Panc1 (cell line): Measurements from ENCODE around the gene PGBD2. TPM values are rescaled to one million over a fixed set of nuclear protein-coding genes. Genes with fewer than 3 reads are reported as not detected.

ENCODE experiments used
- ATAC-seq: fragments of 200-7000 bp; cut with Tn5 transposase; 2 replicates; pipeline ENCODE4 v1.9.1; 2020; ENCODE audit warnings: mild to moderate bottlenecking, moderate library complexity
- BruUV-seq: library from RNA; stranded (reverse); fragments of 400-500 nt; replicated peaks from 2 replicates; lab custom pipeline; 2021; lab: Mats Ljungman, UMichigan
- CTCF ChIA-PET: fragments of 300-600 bp; sonication (Branson Sonifier 250); formaldehyde crosslinking; loops from one replicate; lab custom pipeline; 2022; ENCODE audit warnings: antibody characterized with exemption; lab: Charles Lee
- POLR2A ChIA-PET: fragments of 300-600 bp; sonication (Branson Sonifier 250); formaldehyde crosslinking; loops from one replicate; lab custom pipeline; 2022; ENCODE audit warnings: antibody characterized with exemption; lab: Charles Lee
- DNase-seq: peaks from one replicate; pipeline ENCODE4 v3.0.0-alpha.2; 2010; ENCODE audit warnings: low read depth, low spot score
- H3K27ac ChIP-seq: 2 replicates; pipeline ENCODE4 v1.5.1; 2011; ENCODE audit warnings: mild to moderate bottlenecking, low read length, inconsistent platforms
- H3K27me3 ChIP-seq: fragments of 200-500 bp; sonication (Bioruptor generic); 2 replicates; pipeline ENCODE4 v1.6.0; 2014; ENCODE audit warnings: low read length, inconsistent platforms; ENCODE audit not compliant: control insufficient read depth, insufficient read depth
- H3K36me3 ChIP-seq: fragments of 200-500 bp; sonication (Bioruptor generic); 2 replicates; pipeline ENCODE4 v1.5.1; 2014; ENCODE audit warnings: inconsistent platforms, mild to moderate bottlenecking, low read length, moderate library complexity; ENCODE audit not compliant: control insufficient read depth, insufficient read depth
- H3K4me1 ChIP-seq: 2 replicates; pipeline ENCODE4 v1.5.1; 2011; ENCODE audit warnings: inconsistent platforms, mild to moderate bottlenecking, low read length, moderate library complexity; ENCODE audit not compliant: control insufficient read depth, insufficient read depth
- H3K4me3 ChIP-seq, 2 experiments: 2 replicates each; pipeline ENCODE4 v1.5.1; 2011 to 2012; ENCODE audit warnings: low read depth in 2 of 2, low read length in 2 of 2, mild to moderate bottlenecking in 2 of 2, inconsistent platforms in 1 of 2, moderate library complexity in 1 of 2
- H3K9me3 ChIP-seq: fragments of 200-500 bp; sonication (Bioruptor generic); 2 replicates; pipeline ENCODE4 v1.5.1; 2014; ENCODE audit warnings: low read depth, mild to moderate bottlenecking, inconsistent platforms, low read length, moderate library complexity; ENCODE audit not compliant: control insufficient read depth, insufficient read depth
- POLR2AphosphoS5 ChIP-seq: IDR thresholded peaks from 2 replicates; pipeline ENCODE4 v1.6.1; 2012; ENCODE audit warnings: mild to moderate bottlenecking, low read depth, low read length, moderate library complexity
- SIN3A ChIP-seq: IDR thresholded peaks from 2 replicates; pipeline ENCODE4 v1.6.1; 2012; ENCODE audit warnings: low read depth, mild to moderate bottlenecking, low read length, moderate library complexity, borderline replicate concordance; ENCODE audit not compliant: insufficient read depth
- TCF7L2 ChIP-seq: IDR thresholded peaks from 2 replicates; pipeline ENCODE4 v1.6.1; 2011; ENCODE audit warnings: mild to moderate bottlenecking, low read depth, low read length, inconsistent platforms
- in situ Hi-C: cut with HindIII; loops from 2 replicates; pipeline ENCODE4 v1.10.0; 2016; ENCODE audit warnings: low sequenced_read_pairs, low pct_unique_long_range_greater_than_20kb
- intact Hi-C: fragments of 100-400 bp; cut with micrococcal nuclease; formaldehyde crosslinking; loops from one replicate; pipeline ENCODE4 v1.10.0; 2022; ENCODE audit not compliant: unreplicated experiment
- total RNA-seq: library from RNA; stranded (reverse); gene quantifications from one replicate; pipeline ENCODE4 v1.2.1, GENCODE V29; 2021; ENCODE audit not compliant: unreplicated experiment
- TF ChIP-seq, protein P1 (sequence below), 2 experiments: IDR thresholded peaks; 2 replicates each; pipeline ENCODE4 v1.6.1; 2011 to 2012; ENCODE audit warnings: low read depth in 2 of 2, control low read depth in 1 of 2, low read length in 1 of 2, mild to moderate bottlenecking in 1 of 2, moderate library complexity in 1 of 2; ENCODE audit not compliant: insufficient read depth in 1 of 2
- TF ChIP-seq, protein P2 (sequence below): fragments of 450-650 bp; IDR thresholded peaks from 2 replicates; pipeline ENCODE4 v1.5.1; 2017; ENCODE audit warnings: mild to moderate bottlenecking

The PGBD2 gene
- total RNA-seq, 1 experiment from 2014 or later: 7.1 TPM

DNA sequence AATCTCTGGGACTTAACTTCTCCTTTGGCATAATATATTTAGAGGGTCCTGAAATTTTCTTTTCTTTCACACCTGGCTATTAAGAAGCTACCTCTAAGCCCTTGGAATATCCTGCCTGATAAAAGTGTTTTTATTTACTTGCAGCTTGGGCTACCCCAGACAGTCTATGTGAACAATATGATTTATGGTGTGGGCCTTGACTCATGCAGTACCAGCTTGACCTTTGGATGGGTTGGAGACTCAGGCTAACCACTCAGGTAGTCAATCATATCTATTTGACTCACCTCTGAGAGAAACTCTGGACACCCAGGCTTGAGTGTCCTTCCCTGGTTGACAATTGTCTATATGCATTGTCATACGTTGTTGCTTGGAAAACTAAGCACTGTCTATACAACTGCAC is 13.4 kb upstream of the PGBD2 start:
- ChIA-PET CTCF (no interaction called here), POLR2A (interaction anchor here (0.6 kb wide), 1 partner anchor 20 kb away, joined by 6 read pairs; no protein-coding TSS in a partner anchor)
- H3K36me3 ChIP-seq: no peaks in the 10 kb centered on the region
- TF ChIP-seq, protein P1, sequence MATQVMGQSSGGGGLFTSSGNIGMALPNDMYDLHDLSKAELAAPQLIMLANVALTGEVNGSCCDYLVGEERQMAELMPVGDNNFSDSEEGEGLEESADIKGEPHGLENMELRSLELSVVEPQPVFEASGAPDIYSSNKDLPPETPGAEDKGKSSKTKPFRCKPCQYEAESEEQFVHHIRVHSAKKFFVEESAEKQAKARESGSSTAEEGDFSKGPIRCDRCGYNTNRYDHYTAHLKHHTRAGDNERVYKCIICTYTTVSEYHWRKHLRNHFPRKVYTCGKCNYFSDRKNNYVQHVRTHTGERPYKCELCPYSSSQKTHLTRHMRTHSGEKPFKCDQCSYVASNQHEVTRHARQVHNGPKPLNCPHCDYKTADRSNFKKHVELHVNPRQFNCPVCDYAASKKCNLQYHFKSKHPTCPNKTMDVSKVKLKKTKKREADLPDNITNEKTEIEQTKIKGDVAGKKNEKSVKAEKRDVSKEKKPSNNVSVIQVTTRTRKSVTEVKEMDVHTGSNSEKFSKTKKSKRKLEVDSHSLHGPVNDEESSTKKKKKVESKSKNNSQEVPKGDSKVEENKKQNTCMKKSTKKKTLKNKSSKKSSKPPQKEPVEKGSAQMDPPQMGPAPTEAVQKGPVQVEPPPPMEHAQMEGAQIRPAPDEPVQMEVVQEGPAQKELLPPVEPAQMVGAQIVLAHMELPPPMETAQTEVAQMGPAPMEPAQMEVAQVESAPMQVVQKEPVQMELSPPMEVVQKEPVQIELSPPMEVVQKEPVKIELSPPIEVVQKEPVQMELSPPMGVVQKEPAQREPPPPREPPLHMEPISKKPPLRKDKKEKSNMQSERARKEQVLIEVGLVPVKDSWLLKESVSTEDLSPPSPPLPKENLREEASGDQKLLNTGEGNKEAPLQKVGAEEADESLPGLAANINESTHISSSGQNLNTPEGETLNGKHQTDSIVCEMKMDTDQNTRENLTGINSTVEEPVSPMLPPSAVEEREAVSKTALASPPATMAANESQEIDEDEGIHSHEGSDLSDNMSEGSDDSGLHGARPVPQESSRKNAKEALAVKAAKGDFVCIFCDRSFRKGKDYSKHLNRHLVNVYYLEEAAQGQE (IDR thresholded peaks at IDR 0.05; ENCODE audit: insufficient read depth in 1 of 2, low read depth in 2 of 2, low read length in 1 of 2): no peak
- TF ChIP-seq TCF7L2: no peak
- TF ChIP-seq, protein P2, sequence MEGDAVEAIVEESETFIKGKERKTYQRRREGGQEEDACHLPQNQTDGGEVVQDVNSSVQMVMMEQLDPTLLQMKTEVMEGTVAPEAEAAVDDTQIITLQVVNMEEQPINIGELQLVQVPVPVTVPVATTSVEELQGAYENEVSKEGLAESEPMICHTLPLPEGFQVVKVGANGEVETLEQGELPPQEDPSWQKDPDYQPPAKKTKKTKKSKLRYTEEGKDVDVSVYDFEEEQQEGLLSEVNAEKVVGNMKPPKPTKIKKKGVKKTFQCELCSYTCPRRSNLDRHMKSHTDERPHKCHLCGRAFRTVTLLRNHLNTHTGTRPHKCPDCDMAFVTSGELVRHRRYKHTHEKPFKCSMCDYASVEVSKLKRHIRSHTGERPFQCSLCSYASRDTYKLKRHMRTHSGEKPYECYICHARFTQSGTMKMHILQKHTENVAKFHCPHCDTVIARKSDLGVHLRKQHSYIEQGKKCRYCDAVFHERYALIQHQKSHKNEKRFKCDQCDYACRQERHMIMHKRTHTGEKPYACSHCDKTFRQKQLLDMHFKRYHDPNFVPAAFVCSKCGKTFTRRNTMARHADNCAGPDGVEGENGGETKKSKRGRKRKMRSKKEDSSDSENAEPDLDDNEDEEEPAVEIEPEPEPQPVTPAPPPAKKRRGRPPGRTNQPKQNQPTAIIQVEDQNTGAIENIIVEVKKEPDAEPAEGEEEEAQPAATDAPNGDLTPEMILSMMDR: no peak
- no peak for TF ChIP-seq SIN3A
- no peak for TF ChIP-seq POLR2AphosphoS5
- H3K4me3 ChIP-seq: no peak overlapping the region
- DNase-seq (no peak), ATAC-seq (no peak)
- no peak overlapping the region for H3K27ac ChIP-seq
- intact Hi-C loops: no loop called here
- H3K27me3 ChIP-seq: peaks cover 4% of the 10 kb centered on the region; the same call in 1 of the 2 replicates
- in situ Hi-C loops: no loop called here
- no TSS peak for BruUV-seq
- no peaks in the 10 kb centered on the region for H3K4me1 ChIP-seq
- H3K9me3 ChIP-seq: no peaks in the 10 kb centered on the region

DNA sequence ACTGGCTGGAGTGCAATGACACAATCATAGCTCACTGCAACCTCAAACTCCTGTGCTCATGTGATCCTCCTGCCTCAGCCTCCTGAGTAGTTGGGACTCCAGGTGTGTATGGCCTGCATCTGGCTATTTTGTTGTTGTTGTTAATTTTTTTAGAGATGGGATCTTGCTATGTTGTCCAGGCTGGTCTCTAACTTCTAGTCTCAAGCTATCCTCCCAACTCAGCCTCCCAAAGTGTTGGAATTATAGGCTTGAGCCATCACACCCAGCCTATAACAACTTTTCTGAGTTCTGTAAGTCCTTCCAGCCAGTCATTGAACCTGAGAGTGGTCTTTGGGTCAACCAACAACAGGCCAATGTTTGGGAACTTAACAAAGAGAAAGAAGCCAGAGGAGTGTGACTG is 11.2 kb upstream of the PGBD2 start:
- Histone ChIP-seq H3K4me1 (no peaks in the 10 kb centered on the region), H3K27me3 (peaks cover 4% of the 10 kb centered on the region; the same call in 1 of the 2 replicates), H3K9me3 (no peaks in the 10 kb centered on the region), H3K4me3 (no peak overlapping the region), H3K36me3 (no peaks in the 10 kb centered on the region), H3K27ac (no peak overlapping the region)
- in situ Hi-C loops (no loop called here), intact Hi-C loops (no loop called here)
- POLR2A ChIA-PET: no interaction called here
- DNase-seq: no peak
- CTCF ChIA-PET: no interaction called here
- no peak for ATAC-seq
- TF ChIP-seq, protein P2: no peak
- TF ChIP-seq POLR2AphosphoS5 (no peak), TCF7L2 (no peak), SIN3A (no peak)
- TF ChIP-seq, protein P1 (IDR thresholded peaks at IDR 0.05; ENCODE audit: insufficient read depth in 1 of 2, low read depth in 2 of 2, low read length in 1 of 2): no peak
- no TSS peak for BruUV-seq
